Stimulated activated CD8-positive, alpha-beta memory T cell treated with anti-CD3 and anti-CD28 coated beads, Interleukin-4, amount 100 ng/mL, for 1 hour (primary cell): ENCODE data around the gene USP10.
"Not testable (repeated sequence)": the region's sequence is repeated elsewhere in the genome, so short reads cannot be mapped to it uniquely, and the experiment has no call there.

Experiments used
- DNase-seq, 2 donors: peaks; one replicate each; pipeline ENCODE4 v3.0.0-alpha.2; 2020; ENCODE audit warnings: low read depth in 2 of 2, low spot score in 1 of 2

Gene USP10

DNA sequence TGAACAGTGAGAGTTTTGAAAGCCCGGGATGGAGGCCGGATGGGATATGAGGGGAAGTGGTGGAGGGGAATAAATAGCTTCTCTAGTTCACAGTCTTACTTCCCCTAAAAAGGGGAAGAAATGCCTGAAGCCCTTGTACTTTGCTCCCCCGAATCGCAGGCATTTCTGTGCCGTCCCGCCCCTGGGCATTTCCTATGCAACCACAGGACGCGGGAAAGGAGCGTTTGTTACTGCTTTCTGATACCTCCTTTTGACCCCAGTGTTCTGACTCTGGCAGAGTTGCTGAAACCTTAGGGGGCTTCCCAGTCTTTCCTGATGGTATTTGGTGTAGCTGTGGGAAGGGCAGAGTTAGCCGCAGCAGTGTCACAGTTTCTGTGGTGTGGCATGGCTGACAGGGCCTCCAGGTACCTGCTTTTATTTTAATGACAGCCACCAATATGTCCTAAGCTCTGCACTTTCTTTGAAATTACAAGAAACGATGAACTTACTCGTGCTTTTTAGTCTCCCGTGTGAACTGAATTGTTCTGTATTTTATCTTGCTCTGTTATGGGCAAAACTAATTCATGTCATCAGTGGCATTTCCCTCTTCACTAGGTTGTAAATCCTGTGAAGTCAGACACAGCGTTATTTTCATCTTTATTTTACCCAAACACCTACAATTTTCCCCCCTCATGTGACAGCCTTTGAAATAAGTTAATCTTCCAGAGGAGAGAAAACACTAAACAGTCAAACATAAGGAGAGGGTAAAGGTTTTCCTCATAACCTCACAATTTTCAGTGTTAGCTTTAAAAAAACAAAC is 27.1 kb downstream of the USP10 start:
- DNase-seq, result no peak

DNA sequence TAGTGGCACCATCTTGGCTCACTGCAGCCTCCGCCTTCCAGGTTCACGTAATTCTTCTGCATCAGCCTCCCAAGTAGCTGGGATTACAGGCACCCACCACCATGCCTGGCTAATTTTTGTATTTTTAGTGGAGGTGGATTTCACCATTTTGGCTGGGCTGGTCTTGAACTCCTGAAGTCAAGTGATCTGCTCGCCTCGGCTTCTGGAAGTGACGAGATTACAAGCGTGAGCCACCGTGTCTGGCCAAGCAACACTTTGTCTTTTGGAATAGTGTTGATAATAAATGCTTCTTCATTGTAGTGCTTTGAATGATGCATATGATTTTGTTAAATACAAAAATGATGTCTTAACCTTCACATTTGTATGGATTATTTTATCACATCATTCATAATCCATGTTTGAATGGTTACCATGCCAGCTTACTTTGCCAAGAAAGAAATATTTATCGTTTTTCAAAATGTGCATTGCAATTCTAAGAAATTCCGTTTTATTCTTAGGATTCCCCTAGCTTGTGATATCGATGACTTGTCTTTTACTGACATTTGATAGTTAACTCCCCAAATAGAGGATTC is 29.1 kb downstream of the USP10 start:
- DNase-seq, result no peak

DNA sequence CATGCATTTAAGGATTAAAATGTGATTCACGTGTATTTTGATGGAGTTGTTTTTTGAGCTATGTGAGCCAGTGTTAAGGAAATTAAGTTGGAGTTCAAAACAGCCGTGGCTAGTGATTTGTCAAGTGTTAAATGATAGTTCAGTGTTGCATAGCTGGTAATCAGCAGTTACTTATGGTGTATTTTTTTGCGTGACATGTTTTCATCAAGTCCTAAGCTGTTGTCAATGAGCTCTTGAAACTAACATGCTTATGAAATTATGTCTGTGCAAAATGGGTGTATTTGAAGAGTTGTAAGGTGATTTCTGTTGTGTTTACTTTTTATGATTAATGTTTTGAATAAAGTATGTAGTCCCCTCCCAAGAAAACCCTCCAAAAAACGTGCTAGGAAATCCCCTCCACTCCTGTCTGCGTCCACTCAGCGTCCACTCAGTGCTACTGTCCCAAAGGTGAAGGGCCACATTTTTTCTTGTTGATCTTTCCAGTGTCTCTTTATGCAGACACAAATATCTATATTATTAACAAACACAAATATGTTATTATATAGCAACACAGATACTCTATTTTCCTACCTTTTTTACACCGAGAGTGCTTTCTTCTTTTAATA is 30.0 kb downstream of the USP10 start:
- no peak for DNase-seq

DNA sequence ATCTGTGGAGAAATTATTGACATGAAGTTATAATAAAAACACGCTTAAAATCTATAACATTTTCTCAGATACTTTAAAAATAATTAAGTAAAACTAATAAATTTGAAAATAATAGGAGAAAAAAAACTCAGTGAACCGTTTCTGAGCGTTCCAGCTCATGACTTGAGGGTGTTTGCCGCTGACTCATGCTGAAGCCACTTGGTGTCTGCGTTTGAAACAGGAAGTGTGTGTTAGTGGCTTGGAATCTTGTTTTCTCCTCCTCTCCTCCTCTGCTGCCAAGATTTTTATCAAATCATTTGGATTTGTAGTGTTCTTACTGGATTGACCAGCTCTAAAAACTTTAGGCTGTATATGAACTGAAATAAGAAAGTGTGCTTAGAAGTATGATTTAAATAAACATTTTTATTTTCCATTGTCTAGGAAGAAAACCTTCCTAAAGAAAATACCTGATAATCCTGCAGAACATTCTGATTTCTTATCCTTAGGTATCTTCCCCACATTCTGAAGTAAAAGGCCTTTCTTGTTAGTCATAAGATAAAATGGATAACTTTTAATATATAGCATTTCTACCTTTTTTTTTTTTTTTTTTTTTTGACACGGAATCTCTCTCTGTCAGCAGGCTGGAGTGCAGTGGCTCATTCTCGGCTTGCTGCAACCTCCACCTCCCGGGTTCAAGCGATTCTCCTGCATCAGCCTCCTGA is 30.8 kb downstream of the USP10 start:
- DNase-seq, result no peak

DNA sequence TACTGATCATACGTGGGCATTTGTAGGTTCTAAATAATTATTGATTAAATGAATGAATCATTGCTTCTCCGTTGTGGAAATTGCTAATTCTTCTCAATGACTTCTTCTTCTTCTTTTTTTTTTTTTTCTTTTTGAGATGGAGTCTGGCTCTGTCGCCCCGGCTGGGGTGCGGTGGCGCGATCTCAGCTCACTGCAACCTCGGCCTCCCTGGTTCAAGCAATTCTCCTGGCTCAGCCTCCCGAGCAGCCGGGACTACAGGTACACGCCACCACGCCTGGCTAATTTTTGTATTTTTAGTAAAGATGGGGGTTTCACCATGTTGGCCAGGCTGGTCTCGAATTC is 32.5 kb downstream of the USP10 start:
- DNase-seq, result not testable (repeated sequence)

DNA sequence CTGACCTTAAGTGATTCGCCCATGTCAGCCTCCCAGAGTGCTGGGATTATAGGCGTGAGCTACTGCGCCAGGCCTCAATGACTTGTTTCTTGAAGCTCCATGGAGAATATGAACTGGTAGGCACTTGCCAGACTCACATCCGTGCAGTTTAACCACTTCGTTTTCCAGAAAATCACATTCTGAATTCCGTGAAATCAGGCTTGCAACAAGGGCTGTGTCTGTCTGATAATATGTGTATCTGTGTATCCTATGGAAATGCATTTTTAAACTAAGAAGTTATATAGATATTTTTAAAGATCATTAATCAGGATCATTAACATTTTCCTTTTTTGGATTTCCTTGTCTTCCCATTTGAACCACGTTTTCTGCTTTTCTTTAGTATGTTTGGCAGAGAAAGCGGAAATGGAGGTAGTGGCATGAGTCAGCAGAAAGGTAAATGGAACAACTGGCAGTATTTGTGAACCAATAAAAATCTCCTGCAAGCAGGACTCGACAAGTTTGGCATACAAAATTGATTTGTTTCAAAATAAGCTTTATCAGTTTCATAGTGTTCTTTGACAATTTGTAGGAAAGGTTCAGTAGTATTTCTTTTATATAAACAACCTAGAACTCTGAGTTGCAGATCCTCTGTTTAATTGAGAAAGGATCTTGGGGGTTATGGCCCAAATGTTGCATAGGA is 33.0 kb downstream of the USP10 start:
- DNase-seq, result no peak

DNA sequence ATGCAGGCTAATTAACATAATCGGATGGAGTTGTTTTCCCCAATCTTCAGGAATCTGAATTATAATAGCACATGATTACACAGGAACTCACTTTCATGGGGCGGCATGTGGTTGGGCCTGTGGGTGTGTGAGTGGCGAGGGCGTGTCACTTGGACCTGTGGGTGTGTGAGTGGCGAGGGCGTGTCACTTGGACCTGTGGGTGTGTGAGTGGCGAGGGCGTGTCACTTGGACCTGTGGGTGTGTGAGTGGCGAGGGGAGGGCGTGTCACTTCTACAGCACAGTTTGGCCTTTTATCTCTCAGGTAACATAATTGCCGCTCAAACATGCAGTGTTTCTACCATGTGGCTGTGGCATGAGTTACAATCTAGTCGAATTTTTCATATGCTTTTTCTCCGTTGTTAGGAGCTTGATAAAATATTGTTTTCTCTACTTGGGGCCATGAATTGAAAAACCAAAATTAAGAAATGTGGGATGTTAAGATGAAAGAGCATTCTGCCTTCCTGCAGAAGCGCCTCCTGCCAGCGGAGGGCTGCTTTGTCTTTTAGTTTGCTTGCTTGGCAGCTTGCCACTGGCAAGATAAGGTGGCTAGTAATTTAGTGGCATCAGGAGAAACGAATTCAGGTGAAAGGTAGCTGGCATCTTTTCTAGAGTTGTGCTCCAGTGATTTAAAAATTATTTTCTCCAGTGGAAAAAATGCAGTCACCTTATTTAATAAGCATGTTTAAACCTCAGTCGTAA is 36.2 kb downstream of the USP10 start:
- DNase-seq, result peak in 1 of 2 donors; percentile 21

DNA sequence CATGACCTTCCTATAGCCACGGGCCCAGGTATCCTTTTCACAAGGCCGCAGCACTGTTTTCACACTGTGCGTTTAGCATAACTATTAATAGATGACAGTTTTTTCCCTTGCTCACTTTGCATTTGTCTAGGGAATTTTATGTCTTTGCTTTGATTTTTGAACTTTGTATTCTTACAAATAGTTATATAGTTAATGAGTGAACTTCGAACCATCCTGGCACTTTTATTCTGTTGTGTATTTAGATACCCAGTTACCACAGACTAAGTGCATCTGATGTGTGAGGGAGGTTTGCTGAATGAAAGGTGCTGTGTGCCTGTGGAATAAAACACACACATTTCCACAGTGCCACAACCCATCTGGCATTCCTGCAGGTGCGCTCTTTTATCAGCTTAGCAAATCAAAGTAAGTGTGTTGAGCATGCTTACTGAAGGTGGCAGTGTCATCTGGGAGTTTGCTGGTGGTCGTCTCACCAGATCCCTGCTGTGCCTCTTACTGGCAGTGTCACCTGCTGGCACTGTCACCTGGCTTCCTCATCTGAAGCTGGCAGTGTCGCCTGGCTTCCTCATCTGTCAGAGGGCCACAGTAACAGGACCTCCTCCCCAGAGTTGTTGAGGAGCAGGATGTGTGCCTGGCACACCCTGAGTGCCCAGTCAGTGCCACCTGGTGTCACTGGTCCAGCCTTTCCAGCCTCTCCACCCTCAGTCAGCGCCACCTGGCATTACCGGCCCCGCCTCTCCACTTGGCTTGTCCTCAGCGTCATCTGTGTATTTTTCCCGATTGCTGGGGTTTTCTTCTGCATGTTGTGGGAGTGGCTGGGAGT is 37.6 kb downstream of the USP10 start:
- no peak for DNase-seq

DNA sequence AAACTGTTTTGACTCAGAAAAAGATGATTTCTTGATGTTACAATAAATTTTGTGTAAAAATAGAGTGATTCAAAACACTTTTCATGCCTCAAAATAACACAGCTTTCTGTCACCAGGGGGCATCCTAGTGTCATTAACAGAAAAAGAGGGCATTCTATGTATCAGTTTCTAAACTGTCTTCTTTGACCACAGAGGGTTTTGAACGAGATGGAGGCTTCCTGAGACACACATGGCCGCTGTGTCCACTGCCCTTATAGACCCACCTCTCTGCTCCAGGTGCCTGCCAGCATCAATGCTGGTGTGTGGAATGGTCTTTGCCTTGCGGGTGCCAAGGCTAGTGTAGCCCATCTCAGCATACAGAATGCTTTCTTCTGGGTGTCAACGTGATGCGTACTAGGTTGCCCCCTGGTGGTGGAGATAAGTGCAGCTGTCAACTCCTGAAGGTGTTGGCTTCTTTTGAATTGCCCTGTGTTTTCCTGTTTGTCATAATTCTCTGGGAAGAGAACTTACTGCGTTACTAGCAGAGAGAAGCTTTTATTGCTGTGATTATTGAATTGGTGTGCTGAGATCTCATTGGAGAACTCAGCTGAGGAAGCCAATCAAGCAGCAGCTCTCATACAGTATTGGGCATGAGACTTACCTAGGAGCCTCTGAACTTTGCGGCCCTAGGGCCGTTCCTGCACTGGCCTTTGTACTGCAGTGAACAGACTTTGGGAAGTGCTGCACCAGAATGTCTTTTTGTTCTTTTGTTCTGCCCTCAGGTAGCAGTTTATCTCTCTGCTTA is 38.6 kb downstream of the USP10 start:
- DNase-seq, result peak; percentile 49 to 61

DNA sequence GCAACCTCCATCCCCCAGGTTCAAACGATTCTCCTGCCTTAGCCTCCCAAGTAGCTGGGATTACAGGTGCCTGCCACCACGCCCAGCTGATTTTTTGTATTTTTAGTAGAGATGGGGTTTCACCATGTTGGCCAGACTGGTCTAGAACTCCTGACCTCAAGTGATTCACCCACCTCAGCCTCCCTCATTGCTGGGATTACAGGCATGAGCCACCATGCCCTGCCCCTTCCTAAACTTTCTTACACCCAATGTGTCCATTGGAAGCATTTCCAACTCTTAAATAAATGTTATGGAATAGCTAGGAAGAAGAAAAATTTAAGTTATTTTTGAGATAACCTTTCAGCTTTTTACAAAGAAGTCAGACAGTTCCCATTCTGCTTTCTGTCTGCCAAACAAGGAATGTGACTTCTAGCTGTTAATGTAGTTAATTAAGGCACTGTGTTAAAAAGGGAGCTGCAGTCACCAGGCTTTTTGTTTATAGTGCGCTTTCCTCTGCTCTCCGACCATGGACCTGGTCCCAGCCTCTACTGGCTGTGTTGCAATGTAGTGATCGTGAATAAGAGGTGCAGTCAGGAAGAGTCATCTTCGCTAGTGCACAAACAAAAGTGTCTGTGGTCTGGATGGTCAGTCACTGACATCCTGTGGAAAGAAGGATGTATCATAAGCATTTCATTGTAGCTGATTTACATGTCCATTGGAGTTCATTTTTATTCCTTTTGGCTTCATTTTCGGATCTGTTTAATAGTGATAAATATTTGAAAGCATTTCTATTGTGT is 39.7 kb downstream of the USP10 start:
- no peak for DNase-seq

DNA sequence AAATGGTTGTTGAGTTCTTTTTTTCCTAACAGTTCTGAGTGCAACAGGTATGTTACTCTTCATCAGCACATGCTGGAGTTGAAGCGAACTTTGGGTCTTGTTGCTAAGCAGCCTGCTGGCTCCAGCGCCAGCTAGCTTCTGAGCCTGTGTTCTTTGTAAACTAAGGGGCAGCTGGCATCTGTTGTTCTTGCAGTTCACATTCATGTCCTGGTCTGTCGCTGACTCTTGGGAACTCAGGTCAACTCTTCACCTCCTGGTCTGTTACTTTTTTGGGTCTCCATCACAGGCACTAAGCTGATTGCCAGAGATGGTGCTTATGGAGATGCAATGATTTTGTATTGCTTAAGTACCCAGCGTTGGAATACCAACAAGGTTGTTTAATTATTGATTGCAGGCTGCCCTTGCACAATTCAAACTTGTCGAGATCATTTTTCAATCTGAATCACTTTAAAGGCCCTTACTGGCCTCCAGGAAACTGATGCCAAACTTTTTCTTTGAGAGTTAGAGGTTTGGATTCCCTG is 40.9 kb downstream of the USP10 start:
- DNase-seq, result no peak

DNA sequence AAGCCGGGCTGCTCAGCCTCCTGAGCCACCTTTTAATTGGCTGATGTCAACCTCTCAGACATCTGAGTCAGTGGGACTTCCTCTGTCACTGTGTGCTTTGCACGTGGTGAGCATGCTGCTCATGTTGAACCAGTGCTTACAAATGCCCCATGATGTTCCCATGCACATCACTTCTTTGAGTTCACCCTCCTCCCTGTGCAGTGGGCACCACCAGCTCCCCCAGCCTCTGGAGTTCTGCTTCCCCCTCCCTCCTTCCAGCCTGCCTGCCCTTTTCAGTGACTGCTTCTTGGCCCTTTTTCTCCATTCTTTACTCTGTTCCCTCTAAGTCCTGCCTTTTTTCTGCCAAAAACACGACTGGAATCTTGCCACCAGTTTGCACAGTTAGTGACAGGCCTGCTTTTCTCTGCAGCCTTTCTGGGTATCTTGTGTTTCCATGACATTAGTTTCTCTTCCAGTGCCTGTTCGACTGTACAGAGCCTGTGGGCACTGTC is 41.6 kb downstream of the USP10 start:
- no peak for DNase-seq

DNA sequence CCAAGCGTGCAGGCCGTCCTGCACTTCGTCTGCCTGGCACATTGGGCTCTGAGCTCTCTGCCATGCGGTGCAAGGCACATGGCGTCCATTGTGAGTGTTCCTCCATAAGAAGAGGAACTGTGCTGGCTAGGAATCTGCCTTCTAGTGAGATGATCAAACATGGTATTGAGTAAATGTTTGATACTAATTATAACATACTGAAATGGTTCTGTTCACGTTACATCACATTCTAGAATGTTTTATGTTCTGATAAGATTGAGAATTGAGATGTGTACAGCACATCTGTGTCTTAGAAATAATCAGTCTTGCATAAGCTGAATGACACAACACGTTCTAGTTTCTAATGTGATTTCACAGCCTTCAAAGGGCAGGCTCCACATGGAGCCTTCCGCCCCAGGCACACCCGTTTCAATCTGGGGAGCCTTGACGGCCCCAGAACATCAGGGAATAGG is 42.9 kb downstream of the USP10 start:
- DNase-seq, result no peak

DNA sequence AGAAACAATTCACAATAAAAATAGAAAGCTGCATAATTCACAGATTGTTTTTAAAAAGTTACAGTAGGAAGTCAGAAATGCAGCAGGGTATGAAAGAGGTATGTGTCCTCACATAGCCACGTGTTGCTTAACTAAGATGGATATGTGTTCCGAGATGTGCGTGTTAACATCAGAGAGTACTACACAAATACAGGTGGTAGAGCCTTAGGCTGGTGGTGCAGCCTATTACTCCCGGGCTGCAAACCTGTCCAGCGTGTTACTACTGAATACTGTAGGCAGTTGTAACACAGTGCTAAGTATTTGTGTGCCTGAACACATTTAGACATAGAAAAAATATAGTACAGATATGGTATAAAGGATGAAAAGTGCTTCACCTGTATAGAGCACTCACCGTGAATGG is 46.4 kb downstream of the USP10 start:
- DNase-seq, result no peak

DNA sequence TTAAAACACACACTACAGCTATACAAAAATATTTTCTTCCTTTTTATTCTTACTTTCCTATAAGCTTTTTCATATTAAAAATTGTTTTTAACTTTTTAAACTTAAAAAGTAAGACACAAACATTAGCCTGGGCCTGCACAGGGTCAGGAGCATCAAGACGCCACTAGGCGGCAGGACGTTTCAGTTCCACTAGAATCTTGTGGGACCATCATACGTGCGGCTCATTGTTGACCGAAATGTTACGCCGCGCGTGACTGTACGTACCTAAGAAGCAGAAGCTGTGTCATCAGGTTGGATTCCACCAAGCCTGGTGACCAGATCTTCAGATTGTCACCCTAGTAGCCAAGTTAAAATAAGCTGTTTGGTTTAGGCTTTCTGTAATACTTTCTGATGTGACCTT is 47.1 kb downstream of the USP10 start:
- DNase-seq, result no peak

DNA sequence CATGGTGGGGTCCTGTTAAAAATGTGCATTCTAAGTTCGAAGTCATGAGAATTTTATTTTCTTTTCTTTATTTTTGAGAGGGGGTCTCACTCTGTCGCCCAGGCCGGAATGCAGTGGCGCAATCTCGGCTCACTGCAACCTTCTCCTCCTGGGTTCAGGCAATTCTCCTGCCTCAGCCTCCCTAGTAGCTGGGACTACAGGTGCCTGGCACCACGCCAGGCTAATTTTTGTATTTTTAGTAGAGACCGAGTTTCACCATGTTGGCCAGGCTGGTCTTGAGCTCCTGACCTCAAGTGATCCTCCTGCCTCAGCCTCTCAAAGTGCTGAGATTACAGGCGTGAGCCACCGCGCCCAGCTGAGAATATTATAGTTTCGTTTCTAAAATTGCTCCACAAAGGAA is 48.4 kb downstream of the USP10 start:
- not testable (repeated sequence) for DNase-seq

DNA sequence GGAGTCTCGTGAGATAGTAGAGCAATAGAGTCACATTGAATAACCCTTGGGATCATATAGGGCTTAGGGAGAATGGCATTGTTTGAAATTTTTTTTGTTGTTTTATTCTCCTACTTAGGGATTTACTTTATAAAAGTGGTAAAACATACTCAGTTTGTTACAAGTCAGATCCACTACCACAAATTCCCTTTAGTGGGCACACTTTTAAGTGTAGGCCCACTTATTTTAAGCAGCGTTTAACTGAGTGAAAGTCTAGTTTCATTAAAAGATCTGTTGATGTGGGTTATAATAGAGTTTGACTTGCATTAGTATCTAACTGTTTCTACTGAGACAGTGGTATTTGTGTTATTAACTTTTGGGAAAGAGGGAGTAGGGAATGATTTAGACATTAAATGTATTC is 49.3 kb downstream of the USP10 start:
- DNase-seq, result no peak

DNA sequence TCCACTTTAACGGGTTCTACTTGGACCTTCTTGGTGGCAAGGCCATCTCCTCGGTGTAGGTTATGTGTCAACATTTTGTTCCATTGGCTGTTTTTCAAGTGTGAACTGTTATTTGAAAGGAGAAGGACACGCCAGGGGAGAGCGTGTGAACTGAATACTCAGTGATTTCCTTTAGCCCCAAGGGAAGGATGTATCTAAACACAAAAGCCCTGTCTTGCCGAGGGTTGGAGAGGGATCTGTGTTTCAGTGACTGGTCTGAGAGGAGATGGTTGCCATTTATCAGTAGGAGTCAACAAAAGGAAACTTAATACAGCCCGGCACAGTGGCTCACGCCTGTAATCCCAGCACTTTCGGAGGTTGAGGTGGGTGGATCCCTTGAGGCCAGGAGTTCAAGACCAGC is 50.0 kb downstream of the USP10 start:
- DNase-seq, result no peak
